Right renal cortex interstitium (tissue), 3 donors: ENCODE data around the gene TNFAIP6. TPM values are rescaled to one million over a fixed set of nuclear protein-coding genes. Genes with fewer than 3 reads are reported as not detected.
A peak's percentile ranks its signal among the peaks of the same experiment; 100 is the strongest.

Experiments
- DNase-seq, 3 donors: peaks; one replicate each; pipeline ENCODE4 v3.0.0-alpha.2; 2013; ENCODE audit warnings: low read depth in 3 of 3, low spot score in 2 of 3
- polyA plus RNA-seq, 3 donors: library from polyadenylated mRNA; unstranded; fragments of 120-200 nt; gene quantifications; one replicate each; pipeline ENCODE4 v1.2.1, GENCODE V29; 2013; ENCODE audit not compliant: insufficient read length in 3 of 3

TNFAIP6 gene
- polyA plus RNA-seq, 3 donors = 1.4 to 2.4 (median 2.0) TPM

DNA sequence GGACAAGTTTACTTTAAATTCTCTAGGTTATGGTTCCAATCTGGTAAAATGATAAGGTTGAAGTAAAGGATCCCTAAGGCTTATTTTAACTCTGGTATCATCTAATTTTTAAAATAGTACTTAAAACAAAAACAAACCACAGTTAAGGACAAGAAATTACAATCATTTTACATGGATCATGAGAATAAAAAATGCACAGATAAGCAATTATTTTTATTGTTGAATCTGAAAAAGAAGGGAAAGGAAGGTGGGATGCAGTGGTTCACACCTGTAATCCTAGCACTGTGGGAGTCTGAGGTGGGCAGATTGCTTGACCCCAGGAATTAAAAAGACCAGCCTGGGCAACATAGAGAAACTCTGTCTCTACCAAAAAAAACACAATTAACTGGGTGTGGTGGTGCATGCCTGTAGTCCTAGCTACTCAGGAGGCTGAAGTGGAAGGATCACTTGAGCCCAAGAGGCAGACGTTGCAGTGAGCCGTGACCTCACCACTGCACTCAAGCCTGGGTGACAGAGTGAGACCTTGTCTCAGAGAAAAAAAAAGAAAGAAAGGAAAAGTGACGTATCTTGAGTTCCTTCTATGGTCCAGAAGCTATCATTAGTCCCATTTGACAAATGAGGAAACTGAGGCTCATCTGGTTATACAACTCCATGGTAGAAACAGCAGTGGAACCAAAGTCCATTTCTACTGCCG is 2.5 kb downstream of the TNFAIP6 start:
- no peak for DNase-seq

DNA sequence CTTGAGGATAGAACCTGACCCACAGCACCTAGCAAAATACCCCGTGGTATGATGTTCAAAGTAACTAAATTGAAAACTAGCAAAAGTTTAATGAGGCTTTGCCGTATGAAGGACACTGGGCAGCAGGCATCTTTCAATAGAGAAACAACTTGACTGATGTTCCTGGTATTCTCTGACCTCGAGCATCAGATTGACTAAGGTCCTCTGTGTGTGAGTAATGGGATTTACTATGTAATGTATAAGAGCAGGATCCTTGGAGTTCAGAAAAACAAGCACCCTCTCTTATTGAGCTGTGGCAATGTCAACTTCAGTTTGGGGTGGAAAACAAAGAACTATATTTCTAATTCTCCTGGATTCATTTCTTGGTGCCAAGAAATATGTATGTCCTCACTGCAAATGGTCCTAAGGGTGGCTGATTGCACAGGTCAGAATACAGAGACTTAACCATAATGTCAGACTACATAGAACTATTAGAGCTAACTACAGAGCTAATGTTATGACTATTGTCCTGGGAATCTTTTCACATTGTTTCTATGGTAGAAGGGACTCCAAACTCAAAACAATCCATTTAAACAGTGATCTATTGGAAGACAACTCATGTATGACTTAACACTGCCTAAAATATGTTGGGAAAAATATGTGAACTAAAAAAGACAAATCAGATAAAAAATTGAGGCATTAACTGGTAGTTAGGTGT is 4.4 kb downstream of the TNFAIP6 start:
- DNase-seq = no peak

DNA sequence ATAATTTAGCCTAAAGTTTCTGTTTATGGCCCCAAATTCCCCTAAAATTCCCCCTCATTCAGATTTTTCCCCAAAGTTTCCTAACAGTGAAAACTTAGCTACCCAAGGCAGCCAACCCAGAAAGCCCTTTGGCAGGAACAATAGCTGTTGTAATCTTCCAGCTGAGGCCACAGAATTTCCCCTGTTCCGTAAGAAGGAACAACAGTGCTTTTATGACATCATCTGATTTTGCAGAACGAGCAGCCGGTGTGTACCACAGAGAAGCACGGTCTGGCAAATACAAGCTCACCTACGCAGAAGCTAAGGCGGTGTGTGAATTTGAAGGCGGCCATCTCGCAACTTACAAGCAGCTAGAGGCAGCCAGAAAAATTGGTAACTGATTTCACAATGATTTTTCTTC is 6.3 kb downstream of the TNFAIP6 start:
- no peak for DNase-seq

DNA sequence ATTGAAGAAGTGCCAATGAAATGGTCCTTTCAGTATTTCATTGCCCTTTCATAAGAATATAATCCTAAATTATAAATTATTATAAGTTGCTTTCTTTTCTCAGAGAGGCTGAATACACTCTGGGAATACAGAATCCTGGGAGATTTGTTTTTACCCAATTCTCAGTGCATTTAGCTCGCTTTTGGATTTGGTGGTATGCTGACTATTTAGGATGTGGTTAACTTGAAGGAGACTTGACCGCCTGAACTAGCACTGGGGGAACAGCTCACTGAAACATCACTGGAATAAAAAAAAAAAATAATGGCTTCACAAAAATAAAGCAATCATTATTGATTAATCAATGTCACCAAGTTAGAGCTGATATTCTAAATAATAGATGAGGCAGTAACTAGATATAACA is 10.2 kb downstream of the TNFAIP6 start:
- DNase-seq = no peak

DNA sequence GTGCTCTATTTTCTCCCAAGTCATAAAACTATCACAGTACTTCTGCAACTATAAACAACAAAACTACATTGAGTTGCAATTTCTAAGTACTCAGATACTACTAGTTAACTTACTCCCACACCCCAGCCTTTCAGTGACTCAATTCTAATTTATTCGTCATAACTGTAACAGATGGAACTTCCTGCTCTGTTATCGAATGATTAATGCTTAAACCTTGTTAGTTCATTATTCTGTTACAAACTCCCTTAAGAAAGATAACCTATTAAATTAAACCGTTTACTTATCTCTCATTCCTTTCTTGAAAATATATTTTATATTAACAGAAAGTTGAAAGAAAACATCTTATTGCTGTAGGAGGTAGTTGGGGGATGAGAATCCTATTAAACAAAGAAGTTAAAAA is 17.0 kb downstream of the TNFAIP6 start:
- peak; percentile 25 to 41 (median 33) for DNase-seq

DNA sequence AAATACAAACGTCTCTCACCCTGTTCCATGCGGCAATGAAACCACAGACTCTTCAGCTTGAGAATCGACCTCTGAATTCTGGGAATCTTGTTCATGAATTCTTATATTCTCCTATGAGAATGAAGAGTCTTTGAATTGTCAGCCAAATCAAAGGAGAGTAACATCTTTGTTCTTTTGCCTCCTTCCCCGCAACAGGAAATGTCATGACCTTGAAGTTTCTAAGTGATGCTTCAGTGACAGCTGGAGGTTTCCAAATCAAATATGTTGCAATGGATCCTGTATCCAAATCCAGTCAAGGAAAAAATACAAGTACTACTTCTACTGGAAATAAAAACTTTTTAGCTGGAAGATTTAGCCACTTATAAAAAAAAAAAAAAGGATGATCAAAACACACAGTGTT is 21.8 kb downstream of the TNFAIP6 start:
- no peak for DNase-seq

DNA sequence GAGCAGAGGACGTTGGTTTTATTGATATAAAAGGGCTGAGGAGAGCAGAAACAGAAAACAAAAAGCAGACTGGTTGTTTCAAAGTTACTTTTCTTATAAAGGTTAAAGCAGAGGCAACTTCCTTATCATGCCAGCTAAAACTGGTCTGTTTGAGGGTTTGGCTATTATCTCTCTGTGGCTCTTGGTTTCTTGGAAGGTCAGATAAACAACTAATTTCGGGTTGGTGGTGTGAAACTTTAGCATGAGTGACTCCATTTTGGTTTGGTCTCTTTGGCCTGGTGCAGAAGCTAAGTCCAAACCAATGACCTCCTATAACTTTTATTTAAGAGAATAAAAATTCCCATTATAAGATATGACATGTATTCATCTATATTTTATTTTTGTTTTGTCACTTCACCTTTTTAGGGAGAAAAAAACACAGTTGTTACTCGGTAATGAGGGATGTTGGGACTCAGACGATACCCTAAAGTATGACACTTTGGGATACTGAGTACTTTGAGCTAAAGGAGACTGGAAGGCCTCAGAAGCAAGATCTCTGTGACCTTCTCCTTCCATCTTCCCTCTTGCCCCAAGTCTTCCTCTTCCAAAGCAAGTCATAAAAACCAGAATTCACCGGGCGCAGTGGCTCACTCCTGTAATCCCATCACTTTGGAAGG is 23.3 kb downstream of the TNFAIP6 start:
- DNase-seq = no peak

DNA sequence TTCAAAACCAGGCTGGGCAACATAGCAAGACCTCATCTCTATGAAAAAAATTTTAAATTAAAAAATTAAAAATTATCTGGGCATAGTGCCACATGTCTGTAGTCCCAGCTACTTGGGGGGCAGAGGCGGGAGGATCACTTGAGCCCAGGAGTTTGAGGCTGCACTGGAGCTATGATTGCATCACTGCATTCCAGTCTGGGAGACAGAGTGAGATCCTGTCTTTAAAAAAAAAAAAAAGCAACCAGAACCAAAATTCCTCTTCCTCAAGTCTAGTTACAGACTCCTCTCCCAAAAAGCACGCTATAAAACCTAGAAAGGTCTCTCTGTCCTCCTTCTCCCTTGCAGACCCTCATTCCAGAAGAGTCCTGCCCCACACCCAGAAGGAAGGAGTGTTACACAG is 23.9 kb downstream of the TNFAIP6 start:
- no peak for DNase-seq

DNA sequence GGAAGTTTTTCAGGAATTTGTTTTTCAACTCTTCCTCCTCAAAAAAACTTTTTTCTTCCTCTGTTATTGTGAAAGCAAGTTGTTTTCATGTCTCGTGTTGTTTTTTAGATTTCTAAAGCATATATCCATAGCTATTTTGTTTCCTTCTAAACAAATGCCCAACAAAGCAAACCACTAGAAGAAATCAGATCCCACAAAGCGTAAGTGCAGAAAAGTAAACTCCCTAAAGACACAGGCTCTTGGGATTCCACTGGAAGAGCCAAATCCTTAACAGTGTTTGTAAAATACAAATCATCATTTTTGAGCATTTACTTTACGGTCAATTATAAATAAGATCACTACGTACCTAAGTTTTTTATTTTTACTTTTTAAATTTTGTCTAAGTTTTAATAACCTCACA is 30.6 kb downstream of the TNFAIP6 start:
- no peak for DNase-seq

DNA sequence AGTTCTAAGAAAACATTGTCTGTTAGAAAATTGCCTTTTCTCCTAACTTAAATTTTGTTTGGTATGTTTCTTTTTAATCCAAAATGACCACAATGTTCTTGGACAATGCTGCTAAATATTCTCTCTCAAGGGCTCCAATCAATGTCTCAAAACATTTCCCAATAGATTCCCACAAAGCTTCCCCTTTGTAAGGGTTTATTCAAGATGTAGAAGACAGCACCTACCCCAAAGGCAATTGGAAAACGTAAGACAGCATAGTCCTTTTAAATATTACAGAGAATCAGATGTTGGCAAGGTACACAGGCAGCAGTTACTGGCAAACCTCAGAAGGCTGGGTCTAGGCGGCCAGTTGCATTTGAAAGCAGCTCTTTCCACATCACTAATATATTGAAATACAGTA is 34.0 kb downstream of the TNFAIP6 start:
- DNase-seq = no peak

DNA sequence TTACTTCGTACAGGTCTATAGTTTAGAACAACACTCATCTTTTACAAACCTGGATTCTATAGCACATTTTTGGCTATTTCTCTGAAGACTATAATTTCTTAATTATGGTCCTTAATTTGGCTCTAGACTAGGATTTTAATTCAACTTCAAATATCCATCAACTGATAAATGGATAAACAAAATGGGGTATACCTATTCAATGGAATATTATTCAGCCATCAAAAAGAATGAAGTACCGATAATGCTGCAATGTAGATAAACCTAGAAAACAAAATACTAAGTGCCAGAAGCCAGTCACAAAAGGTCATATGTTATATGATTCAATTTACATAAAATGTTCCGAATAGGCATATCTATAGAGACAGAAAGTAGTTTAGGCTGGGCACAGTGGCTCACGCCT is 37.1 kb downstream of the TNFAIP6 start:
- DNase-seq = no peak

DNA sequence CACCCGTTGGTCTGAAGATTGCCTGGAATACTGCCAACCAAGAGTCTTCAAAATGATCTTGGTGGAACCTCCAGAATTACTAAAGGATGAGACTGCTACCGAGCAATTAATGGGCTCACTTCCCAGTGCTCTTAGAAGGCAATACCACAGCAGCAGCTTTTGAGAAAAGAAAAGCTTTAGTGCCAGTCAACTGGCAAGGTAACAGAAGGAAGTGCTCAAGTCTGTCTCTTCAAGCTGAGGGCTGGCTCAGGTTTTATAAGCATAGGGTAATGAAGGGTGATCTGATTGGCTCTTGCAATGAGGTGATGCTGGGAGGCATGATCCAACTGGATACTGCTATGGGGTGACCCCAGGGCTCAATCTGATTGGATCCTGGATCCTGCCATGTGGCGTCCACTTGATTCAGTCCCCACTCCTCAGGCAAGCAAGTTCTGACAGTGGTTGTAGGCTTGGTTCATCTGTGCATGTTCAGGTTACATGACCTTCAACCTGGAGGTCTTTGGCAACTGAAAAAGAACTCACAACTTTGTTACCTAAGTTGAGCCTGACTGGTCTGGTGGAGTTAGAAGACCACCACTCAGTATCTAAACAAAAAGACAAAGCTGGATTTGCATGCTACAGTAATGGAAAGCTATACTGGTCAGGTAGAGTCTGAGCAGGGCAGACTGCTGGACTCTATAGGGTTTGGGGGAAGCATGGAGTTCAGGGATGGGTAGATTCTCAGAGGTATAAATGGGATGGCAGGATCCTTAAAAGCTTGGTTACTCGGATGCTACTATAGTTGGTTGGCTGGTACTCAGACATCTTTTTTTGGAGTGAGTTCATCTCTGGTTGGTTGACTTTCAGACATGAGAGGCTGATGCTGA is 38.4 kb downstream of the TNFAIP6 start:
- no peak for DNase-seq

DNA sequence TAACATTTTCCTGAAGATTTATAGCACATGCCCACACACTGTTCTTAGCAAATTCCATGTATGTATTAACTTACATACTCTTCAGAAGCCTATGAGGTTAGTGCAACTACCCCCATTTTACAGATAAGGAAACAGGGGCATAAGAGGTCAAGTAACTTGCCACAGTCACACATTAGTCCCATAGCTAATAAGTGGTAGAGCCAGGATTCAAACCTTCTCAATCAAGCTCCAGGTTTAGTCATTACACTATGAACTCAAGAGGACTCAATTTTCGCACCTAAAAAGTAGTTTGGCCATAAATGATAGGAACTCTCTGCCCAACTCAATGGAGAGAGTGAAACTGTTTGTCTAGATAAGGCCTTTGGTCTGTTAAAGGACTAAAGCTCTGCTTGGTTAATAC is 42.6 kb downstream of the TNFAIP6 start:
- no peak for DNase-seq

DNA sequence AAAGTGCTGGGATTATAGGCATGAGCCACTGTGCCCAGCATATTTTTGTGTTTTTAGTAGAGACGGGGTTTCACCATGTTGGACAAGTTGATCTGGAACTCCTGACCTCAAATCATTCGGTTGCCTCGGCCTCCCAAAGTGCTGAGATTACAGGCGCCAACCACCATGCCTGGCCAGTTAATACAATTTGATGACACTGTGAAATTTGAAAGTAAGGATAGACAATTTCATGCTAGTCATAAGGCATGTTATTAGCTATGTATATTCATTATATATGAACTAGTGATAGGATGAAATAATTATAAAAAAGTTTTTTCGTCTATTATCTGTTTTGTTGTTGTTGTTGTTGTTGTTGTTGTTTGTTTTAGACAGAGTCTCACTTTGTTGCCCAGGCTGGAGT is 43.8 kb downstream of the TNFAIP6 start:
- DNase-seq = no peak

DNA sequence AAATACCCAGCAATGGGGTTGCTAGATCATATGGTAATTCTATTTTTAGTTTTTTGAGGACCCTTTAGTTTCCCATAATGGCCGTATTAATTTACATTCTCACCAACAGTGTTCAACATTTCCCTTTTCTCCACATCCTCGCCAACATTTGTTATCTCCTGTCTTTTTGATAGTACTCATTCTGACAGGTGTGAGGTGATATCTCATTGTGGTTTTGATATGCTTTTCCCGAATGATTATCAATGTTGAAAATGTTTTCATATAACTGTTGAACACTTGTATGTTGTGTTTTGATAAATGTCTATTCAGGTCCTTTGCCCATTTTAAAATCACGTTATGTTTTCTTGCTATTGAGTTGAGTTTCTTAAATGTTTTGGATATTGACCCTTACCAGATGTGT is 46.5 kb downstream of the TNFAIP6 start:
- DNase-seq = no peak

DNA sequence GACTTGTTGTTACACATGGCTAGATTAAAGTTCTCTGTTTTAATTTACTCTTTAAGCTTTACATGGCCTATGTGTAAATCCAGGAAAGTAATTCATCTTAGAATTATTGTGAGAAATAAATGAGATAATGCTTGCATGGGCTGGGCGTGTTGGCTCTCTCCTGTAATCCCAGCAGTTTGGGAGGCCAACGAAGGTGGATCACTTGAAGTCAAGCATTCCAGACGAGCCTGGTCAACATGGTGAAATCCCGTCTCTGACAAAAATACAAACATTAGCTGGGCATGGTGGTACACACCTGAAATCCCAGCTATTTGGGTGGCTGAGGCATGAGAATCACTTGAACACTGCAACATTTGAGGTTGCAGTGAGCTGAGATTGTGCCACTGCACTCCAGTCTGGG is 48.0 kb downstream of the TNFAIP6 start:
- DNase-seq = no peak

DNA sequence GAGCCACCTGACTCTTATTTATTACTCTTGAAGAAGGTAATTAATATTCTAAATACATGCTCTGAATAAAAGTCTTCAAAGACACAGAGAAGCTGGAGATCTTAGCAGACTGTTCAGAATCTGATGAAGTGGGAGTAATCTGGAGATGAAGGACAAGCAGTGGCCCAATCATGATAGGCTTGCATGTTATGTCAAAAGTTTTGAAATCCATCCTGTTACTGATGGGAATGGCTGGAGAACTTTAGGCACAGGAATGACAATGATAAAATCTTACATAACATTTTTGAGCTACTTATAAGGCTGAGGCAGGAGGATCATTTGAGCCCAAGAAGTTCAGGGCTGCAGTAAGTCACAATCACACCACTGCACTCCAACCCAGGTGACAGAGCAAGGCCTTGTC is 49.9 kb downstream of the TNFAIP6 start:
- DNase-seq = no peak

DNA sequence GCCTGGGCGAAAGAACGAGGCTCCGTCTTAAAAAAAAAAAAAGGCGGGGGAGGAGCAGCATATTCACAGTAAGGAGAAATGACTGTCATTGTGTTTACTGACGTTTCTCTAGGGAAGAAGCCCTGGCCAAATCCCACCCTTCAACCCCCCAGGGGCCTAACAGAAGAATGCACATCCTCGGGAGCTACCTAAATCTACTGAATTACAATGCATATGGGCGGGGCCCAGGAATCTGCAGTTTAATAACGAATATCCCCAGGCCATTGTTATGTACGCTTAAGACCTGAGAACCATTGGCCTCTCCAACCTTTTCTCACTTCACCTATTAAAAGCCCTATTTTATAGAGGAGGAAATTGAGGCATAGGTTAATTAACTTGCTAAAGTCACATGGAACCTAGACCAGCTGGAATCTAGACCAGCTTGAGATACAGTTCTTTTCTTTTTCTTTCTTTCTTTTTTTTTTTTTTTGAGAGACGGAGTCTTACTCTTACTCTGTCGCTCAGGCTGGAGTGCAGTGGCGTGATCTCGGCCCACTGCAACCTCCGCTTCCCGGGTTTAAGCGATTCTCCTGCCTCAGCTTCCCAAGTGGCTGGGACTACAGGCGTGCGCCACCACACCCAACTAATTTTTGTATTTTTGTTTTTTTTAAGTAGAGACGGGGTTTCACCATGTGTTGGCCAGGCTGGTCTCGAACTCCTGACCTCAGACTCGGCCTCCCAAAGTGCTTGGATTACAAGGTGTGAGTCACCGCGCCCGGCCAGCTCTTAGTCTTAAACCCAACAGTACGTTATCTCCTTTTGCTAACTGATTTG is 51.6 kb downstream of the TNFAIP6 start:
- no peak for DNase-seq

DNA sequence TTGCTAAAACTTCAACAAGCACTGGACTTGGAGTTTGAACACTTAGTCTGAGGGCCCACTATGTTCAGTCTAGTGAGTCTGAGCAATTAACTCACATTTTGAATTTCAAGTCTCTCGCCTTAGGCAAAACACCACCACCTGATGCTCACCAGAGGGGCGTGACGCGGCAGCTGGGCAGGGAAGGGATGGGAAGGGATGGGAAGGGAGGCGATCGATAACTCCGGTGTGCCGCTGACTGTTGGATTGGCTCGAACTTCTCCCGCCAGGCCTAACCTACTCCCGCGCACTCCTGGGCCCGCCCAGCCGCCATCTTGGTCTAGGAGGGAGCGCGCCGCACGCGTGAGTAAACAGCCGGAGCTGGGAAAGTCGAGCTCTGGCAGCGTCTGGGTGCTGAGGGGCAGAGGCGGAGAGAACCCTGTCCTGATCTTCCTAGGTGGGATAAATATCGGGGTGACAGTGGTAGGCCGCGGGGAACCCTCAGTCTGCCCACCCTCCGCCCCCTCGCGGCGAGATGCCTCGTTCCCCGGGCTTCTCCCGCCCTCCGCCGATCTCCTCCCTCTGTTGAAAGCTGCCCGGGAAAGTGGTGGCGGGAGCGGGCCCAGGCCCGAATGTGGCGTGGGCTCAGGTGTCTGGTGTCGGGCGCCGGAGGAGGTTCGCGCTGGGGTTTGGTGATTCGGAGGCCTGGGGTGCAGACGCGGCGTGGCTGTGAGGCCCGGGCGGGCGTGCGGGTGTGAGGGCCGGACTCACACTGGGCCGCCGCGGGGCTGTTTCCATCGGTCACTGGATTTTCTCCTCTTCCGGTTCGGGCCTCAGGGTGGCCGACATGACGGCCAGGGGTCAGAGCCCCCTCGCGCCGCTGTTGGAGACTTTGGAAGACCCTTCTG is 52.5 kb downstream of the TNFAIP6 start, which contains the start of gene RIF1:
TSS of gene RIF1 (plus strand) at position 302 of the 884 bp plus-strand sequence. CDS start at position 824, 522 bp downstream.
- DNase-seq = peak; percentile 66 to 84 (median 79)
